Activated B cell treated with CpG ODN at 0.5 μM for 24 hours (primary cell): ENCODE measurements around the gene PEAK3. TPM values are rescaled to one million over a fixed set of nuclear protein-coding genes. Genes with fewer than 3 reads are reported as not detected.

Experiments used
- ATAC-seq: fragments of 200-7000 bp; cut with Tn5 transposase; one replicate; pipeline ENCODE4 v1.10.0; 2021; ENCODE audit warnings: low read depth, mild to moderate bottlenecking, moderate library complexity
- CTCF ChIA-PET: fragments of 350-600 bp; sonication (Branson Sonifier 250); formaldehyde crosslinking; loops from one replicate; lab custom pipeline; 2021; ENCODE audit warnings: antibody characterized with exemption; lab: Charles Lee
- POLR2A ChIA-PET: fragments of 350-600 bp; sonication (Branson Sonifier 250); formaldehyde crosslinking; loops from one replicate; lab custom pipeline; 2021; ENCODE audit warnings: antibody characterized with exemption; lab: Charles Lee
- DNase-seq: peaks from one replicate; pipeline ENCODE4 v3.0.0; 2022
- H3K27ac Mint-ChIP-seq: one replicate; pipeline ENCODE4 v1.8.0; 2020; ENCODE audit warnings: mixed read lengths
- H3K27me3 Mint-ChIP-seq: one replicate; pipeline ENCODE4 v1.8.0; 2021; ENCODE audit warnings: mixed read lengths
- H3K36me3 Mint-ChIP-seq: one replicate; pipeline ENCODE4 v1.8.0; 2021; ENCODE audit warnings: low read depth, mixed read lengths
- H3K4me1 Mint-ChIP-seq: one replicate; pipeline ENCODE4 v1.8.0; 2021; ENCODE audit warnings: mixed read lengths
- H3K4me3 Mint-ChIP-seq: one replicate; pipeline ENCODE4 v1.8.0; 2020; ENCODE audit warnings: mild to moderate bottlenecking, mixed read lengths
- H3K9me3 Mint-ChIP-seq: one replicate; pipeline ENCODE4 v1.8.0; 2020; ENCODE audit warnings: mixed read lengths
- intact Hi-C: fragments of 100-400 bp; cut with micrococcal nuclease; formaldehyde crosslinking; loops from one replicate; pipeline ENCODE4 v1.15.1; 2024
- total RNA-seq: library from RNA; stranded (reverse); gene quantifications from 2 replicates; pipeline ENCODE4 v1.2.3, GENCODE V29; 2022
- TF ChIP-seq, protein P1 (sequence below): fragments of 200-600 bp; IDR thresholded peaks from one replicate; pipeline ENCODE4 v1.8.0; 2022; ENCODE audit warnings: antibody characterized with exemption, mild to moderate bottlenecking

PEAK3 gene
- total RNA-seq, 1 donor from 2014 or later: 0.09 TPM

- Mint-ChIP-seq H3K9me3 (no peaks in the 10 kb centered on the region), H3K27me3 (no peaks in the 10 kb centered on the region), H3K4me3 (peak overlapping the region; percentile 99), H3K27ac (peak overlapping the region; percentile 79), H3K4me1 (peaks cover 60% of the 10 kb centered on the region), H3K36me3 (peaks cover 50% of the 10 kb centered on the region)
- ChIA-PET CTCF (interaction anchor here (0.6 to 1.5 kb wide), 10 partner anchors 8 to 385 kb away, joined by 3 to 7 read pairs (median 4); no protein-coding TSS in a partner anchor), POLR2A (interaction anchor here (0.6 to 9.7 kb wide), 24 partner anchors 9 to 1841 kb away, joined by 3 to 103 read pairs (median 4); partner anchors contain the start of genes AP3D1, GADD45B, LSM7 and SPPL2B)
- ATAC-seq: peak; percentile 7
- peak; percentile 52 for DNase-seq
- intact Hi-C loops: loop anchor here (1.0 kb wide), 13 partner anchors 18 to 402 kb away; partner anchors contain the start of genes LMNB2 and TIMM13
- TF ChIP-seq, protein P1, sequence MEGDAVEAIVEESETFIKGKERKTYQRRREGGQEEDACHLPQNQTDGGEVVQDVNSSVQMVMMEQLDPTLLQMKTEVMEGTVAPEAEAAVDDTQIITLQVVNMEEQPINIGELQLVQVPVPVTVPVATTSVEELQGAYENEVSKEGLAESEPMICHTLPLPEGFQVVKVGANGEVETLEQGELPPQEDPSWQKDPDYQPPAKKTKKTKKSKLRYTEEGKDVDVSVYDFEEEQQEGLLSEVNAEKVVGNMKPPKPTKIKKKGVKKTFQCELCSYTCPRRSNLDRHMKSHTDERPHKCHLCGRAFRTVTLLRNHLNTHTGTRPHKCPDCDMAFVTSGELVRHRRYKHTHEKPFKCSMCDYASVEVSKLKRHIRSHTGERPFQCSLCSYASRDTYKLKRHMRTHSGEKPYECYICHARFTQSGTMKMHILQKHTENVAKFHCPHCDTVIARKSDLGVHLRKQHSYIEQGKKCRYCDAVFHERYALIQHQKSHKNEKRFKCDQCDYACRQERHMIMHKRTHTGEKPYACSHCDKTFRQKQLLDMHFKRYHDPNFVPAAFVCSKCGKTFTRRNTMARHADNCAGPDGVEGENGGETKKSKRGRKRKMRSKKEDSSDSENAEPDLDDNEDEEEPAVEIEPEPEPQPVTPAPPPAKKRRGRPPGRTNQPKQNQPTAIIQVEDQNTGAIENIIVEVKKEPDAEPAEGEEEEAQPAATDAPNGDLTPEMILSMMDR: no peak
Measured at GRCh38 chr19:2235381-2236063, 46.5 kb downstream of the PEAK3 start.

GRCh38 chr19:2234996-2235380 is 47.0 kb downstream of the PEAK3 start:
- DNase-seq (no peak), ATAC-seq (no peak)
- intact Hi-C loops: no loop called here
- Mint-ChIP-seq H3K36me3 (peaks cover 52% of the 10 kb centered on the region), H3K27ac (peak overlapping the region; percentile 79), H3K9me3 (no peaks in the 10 kb centered on the region), H3K27me3 (no peaks in the 10 kb centered on the region), H3K4me3 (peak overlapping the region; percentile 99), H3K4me1 (peaks cover 55% of the 10 kb centered on the region)
- ChIA-PET CTCF (interaction anchor here (1.2 to 1.5 kb wide), 5 partner anchors 10 to 386 kb away, joined by 3 to 7 read pairs (median 4); no protein-coding TSS in a partner anchor), POLR2A (interaction anchor here (0.6 to 9.7 kb wide), 8 partner anchors 23 to 91 kb away, joined by 3 to 103 read pairs (median 6); no protein-coding TSS in a partner anchor)
- TF ChIP-seq, protein P1: no peak

DNA sequence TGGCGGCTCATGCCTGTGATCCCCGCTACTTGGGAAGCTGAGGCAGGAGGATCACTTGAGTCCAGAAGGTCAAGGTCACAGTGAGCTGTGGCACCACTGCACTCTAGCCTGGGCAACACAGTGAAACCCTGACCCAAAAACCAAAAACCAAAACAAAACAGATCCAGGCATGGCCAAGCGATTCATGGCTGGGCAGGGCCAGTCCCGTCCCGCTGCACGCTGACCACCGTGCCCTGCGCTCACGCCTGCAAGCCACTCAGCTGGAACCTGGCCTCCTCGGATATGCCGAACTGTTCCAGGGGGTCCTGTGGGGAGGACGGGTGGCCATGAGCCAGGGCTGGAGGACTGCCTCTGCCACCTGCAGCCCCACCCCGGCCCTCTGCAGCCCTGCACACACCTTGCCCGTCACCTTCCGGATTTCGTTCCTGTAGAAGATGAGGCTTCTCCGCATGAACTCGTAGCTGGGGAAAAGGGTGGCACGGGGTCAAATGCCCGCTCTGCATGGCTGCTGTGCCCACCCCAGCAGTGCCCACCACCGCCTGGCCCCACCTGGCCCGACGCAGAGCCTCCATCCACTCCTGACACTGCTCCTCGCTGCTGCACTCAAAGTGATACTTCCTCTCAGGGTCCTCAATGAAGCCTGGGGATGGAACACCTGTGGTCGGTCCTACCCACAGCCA is 48.2 kb downstream of the PEAK3 start:
- no peak for ATAC-seq
- H3K36me3 Mint-ChIP-seq: peaks cover 54% of the 10 kb centered on the region
- no peaks in the 10 kb centered on the region for H3K9me3 Mint-ChIP-seq
- no peaks in the 10 kb centered on the region for H3K27me3 Mint-ChIP-seq
- TF ChIP-seq, protein P1: no peak
- no peak overlapping the region for H3K27ac Mint-ChIP-seq
- peaks cover 50% of the 10 kb centered on the region for H3K4me1 Mint-ChIP-seq
- ChIA-PET POLR2A (interaction anchor here (0.5 to 9.7 kb wide), 6 partner anchors 39 to 160 kb away, joined by 3 to 103 read pairs (median 4); no protein-coding TSS in a partner anchor), CTCF (interaction anchor here (0.6 to 1.2 kb wide), 2 partner anchors 26 to 78 kb away, joined by 4 to 5 read pairs; no protein-coding TSS in a partner anchor)
- DNase-seq: no peak
- H3K4me3 Mint-ChIP-seq: no peak overlapping the region
- intact Hi-C loops: no loop called here

DNA sequence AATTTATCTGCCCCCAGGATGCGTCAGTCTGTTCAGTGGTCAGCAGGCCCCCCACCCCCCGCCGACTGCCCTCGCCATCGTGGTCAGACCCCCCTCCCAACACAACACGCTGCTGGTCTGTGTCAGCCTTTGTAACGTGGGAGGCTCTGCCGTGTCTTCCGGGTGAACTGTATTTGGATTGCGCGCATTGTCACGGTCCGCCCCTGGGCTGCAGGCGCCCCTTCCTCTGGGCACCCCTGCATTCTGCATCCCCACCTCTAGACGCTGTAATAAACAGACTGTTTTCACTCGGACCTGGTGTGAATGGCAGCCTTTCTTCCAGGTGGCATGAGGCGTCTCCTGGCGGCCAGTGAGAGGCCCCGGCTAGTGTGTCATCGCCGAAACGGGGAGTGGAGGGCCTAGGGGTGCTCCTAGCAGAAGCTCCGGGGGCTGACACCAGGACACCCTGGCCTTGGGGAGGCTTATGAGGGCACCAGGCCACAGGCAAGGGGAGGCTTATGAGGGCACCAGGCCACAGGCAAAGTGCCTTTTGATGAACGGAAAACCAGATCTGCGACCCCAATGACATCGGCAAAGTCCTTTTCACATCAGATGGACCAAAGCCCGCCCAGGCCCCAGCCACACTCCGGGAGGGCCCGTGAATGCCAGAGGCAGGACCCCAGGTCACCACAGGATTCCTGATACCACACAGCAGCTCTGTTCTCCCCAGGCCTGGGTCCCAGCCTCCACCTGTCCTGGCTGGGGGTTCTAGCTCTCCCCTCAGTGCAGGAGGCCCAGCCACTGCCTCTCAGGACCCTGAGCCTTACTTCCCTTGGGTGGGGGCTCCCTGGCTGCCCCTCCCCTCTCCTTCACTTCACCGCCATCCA is 49.5 kb downstream of the PEAK3 start:
- ChIA-PET POLR2A (interaction anchor here (0.6 to 9.7 kb wide), 3 partner anchors 40 to 79 kb away, joined by 4 to 103 read pairs (median 7); no protein-coding TSS in a partner anchor), CTCF (no interaction called here)
- intact Hi-C loops: no loop called here
- no peak for ATAC-seq
- peaks cover 53% of the 10 kb centered on the region for H3K36me3 Mint-ChIP-seq
- peaks cover 38% of the 10 kb centered on the region for H3K4me1 Mint-ChIP-seq
- H3K27ac Mint-ChIP-seq: no peak overlapping the region
- DNase-seq: no peak
- TF ChIP-seq, protein P1: no peak
- no peaks in the 10 kb centered on the region for H3K9me3 Mint-ChIP-seq
- no peaks in the 10 kb centered on the region for H3K27me3 Mint-ChIP-seq
- no peak overlapping the region for H3K4me3 Mint-ChIP-seq
